Keratinocyte (primary cell): Measurements from ENCODE around the gene ADGRV1. TPM values are rescaled to one million over a fixed set of nuclear protein-coding genes. Genes with fewer than 3 reads are reported as not detected.

Experiments
- DNase-seq: peaks from one replicate; pipeline ENCODE4 v3.0.0-alpha.2; 2011; ENCODE audit warnings: low read depth, missing footprints, low spot score
- FAIRE-seq: peaks from 2 replicates; lab custom pipeline; 2011; peaks lifted over from hg19 to GRCh38; lab: Jason Lieb, UNC
- H2AFZ ChIP-seq: 2 replicates; pipeline ENCODE4 v1.6.0; 2012; ENCODE audit warnings: low read length, control low read depth, inconsistent platforms; ENCODE audit not compliant: control insufficient read depth
- H3K27ac ChIP-seq: 2 replicates; pipeline ENCODE4 v1.5.1; 2011; ENCODE audit warnings: low read length; ENCODE audit not compliant: control insufficient read depth, insufficient read depth
- H3K27me3 ChIP-seq: 3 replicates; pipeline ENCODE4 v1.6.0; 2011; ENCODE audit warnings: low read length; ENCODE audit not compliant: control insufficient read depth, insufficient read depth; ENCODE audit errors: extremely low read depth
- H3K36me3 ChIP-seq, 2 experiments: 2 replicates in 1 of 2; 3 replicates in 1 of 2; pipeline ENCODE4 v1.5.1; 2011; ENCODE audit warnings: low read length in 2 of 2, mild to moderate bottlenecking in 1 of 2; ENCODE audit not compliant: control insufficient read depth in 2 of 2, insufficient read depth in 2 of 2; ENCODE audit errors: extremely low read depth in 1 of 2
- H3K4me1 ChIP-seq: 3 replicates; pipeline ENCODE4 v1.5.1; 2011; ENCODE audit warnings: low read length; ENCODE audit not compliant: control insufficient read depth, insufficient read depth; ENCODE audit errors: extremely low read depth
- H3K4me2 ChIP-seq: 3 replicates; pipeline ENCODE4 v1.6.0; 2011; ENCODE audit warnings: low read depth, low read length; ENCODE audit not compliant: control insufficient read depth, insufficient read depth; ENCODE audit errors: extremely low read depth
- H3K4me3 ChIP-seq, 3 experiments: fragments of 200-600 bp in 1 of 3; sonication (generic) in 1 of 3; 2 replicates in 2 of 3; 3 replicates in 1 of 3; pipeline ENCODE4 v1.5.1; 2011 to 2016; ENCODE audit warnings: low read length in 3 of 3, mild to moderate bottlenecking in 3 of 3, control low read depth in 2 of 3, inconsistent platforms in 1 of 3, low read depth in 1 of 3, mixed read lengths in 1 of 3, mixed run types in 1 of 3, moderate library complexity in 1 of 3; ENCODE audit not compliant: control insufficient read depth in 2 of 3, insufficient read depth in 2 of 3; ENCODE audit errors: extremely low read depth in 1 of 3
- H3K79me2 ChIP-seq: 2 replicates; pipeline ENCODE4 v1.6.0; 2012; ENCODE audit warnings: low read length; ENCODE audit not compliant: control insufficient read depth, insufficient read depth
- H3K9ac ChIP-seq: 3 replicates; pipeline ENCODE4 v1.6.0; 2011; ENCODE audit warnings: low read length; ENCODE audit not compliant: control insufficient read depth, insufficient read depth; ENCODE audit errors: extremely low read depth
- H3K9me1 ChIP-seq: 3 replicates; pipeline ENCODE4 v1.6.0; 2011; ENCODE audit warnings: low read length; ENCODE audit not compliant: control insufficient read depth, insufficient read depth; ENCODE audit errors: extremely low read depth
- H3K9me3 ChIP-seq: 2 replicates; pipeline ENCODE4 v1.5.1; 2012; ENCODE audit warnings: low read depth, low read length; ENCODE audit not compliant: control insufficient read depth
- H4K20me1 ChIP-seq: 3 replicates; pipeline ENCODE4 v1.6.0; 2011; ENCODE audit warnings: low read length; ENCODE audit not compliant: control insufficient read depth, insufficient read depth; ENCODE audit errors: extremely low read depth
- EZH2 ChIP-seq: IDR thresholded peaks from one replicate; pipeline ENCODE4 v1.6.1; 2012; ENCODE audit warnings: inconsistent platforms, mild to moderate bottlenecking, low read length, moderate library complexity
- dilution Hi-C: fragments of 300-500 bp; cut with MboI; formaldehyde crosslinking; loops from one replicate; pipeline ENCODE4 v1.7.0; 2020; ENCODE audit warnings: low sequenced_read_pairs; ENCODE audit not compliant: extremely low pct_ligation_motif_present
- polyA plus RNA-seq, 5 experiments: library from polyadenylated mRNA; depleted of rRNA in 3 of 5; stranded (reverse) in 3 of 5; stranded (forward) in 1 of 5; unstranded in 1 of 5; fragments of >200 nt; gene quantifications; 1 replicate in 1 of 5; 2 replicates in 3 of 5; 3 replicates in 1 of 5; pipeline versions ENCODE4 v1.2.1 to v1.2.3, GENCODE V29; 2011 to 2012; ENCODE audit warnings: missing spikeins in 2 of 5, low read depth in 1 of 5, low replicate concordance in 1 of 5
- TF ChIP-seq, protein P1 (sequence below), 3 experiments: IDR thresholded peaks in 1 of 3; conservative IDR thresholded peaks in 1 of 3; optimal IDR thresholded peaks in 1 of 3; 2 replicates in 2 of 3; 3 replicates in 1 of 3; pipeline versions ENCODE3 to v1.5.1; 2011; ENCODE audit warnings: low read length in 3 of 3, mild to moderate bottlenecking in 3 of 3, moderate library complexity in 2 of 3, control low read depth in 1 of 3, inconsistent platforms in 1 of 3; ENCODE audit not compliant: insufficient read depth in 2 of 3; ENCODE audit errors: extremely low read depth in 1 of 3

Gene ADGRV1
- polyA plus RNA-seq, 1 donor (not counting 4 experiments of a cell fraction or from before 2014, with no cell fraction given): 0.05 TPM

DNA sequence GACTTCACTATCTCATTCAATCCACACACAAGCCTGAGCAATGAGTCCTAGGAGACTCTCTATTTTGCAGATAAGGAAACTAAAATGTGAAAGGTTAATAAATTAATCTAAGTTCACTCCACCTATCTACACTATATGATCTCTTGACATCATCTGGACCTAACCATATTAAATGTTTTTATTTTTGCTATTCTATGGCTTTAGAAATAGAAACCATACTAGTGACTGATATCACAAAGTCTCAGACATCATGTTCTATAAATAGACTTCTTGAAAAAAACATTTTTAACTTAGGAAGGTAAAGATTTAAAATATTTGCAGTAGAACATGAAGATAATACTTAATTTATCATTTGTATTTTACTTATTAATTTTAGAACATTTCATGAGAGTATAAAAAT is 9.4 kb upstream of the ADGRV1 start:
- Histone ChIP-seq H3K9me3 (no peaks in the 10 kb centered on the region), H3K36me3 (no peaks in the 10 kb centered on the region), H3K4me3 (no peak overlapping the region), H3K4me2 (no peak overlapping the region), H3K4me1 (no peaks in the 10 kb centered on the region), H4K20me1 (no peaks in the 10 kb centered on the region), H3K27me3 (peaks cover 8% of the 10 kb centered on the region), H3K9me1 (no peaks in the 10 kb centered on the region), H3K79me2 (no peaks in the 10 kb centered on the region), H3K27ac (no peak overlapping the region), H2AFZ (no peak overlapping the region), H3K9ac (no peak overlapping the region)
- dilution Hi-C loops: no loop called here
- TF ChIP-seq, protein P1, sequence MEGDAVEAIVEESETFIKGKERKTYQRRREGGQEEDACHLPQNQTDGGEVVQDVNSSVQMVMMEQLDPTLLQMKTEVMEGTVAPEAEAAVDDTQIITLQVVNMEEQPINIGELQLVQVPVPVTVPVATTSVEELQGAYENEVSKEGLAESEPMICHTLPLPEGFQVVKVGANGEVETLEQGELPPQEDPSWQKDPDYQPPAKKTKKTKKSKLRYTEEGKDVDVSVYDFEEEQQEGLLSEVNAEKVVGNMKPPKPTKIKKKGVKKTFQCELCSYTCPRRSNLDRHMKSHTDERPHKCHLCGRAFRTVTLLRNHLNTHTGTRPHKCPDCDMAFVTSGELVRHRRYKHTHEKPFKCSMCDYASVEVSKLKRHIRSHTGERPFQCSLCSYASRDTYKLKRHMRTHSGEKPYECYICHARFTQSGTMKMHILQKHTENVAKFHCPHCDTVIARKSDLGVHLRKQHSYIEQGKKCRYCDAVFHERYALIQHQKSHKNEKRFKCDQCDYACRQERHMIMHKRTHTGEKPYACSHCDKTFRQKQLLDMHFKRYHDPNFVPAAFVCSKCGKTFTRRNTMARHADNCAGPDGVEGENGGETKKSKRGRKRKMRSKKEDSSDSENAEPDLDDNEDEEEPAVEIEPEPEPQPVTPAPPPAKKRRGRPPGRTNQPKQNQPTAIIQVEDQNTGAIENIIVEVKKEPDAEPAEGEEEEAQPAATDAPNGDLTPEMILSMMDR (optimal IDR thresholded peaks at IDR 0.05 in 1 of 3, IDR thresholded peaks at IDR 0.05 in 1 of 3, conservative IDR thresholded peaks at IDR 0.05 in 1 of 3; ENCODE audit: extremely low read depth in 1 of 3, insufficient read depth in 2 of 3, low read length in 3 of 3): no peak
- no peak for TF ChIP-seq EZH2
- FAIRE-seq (no peak), DNase-seq (no peak)

DNA sequence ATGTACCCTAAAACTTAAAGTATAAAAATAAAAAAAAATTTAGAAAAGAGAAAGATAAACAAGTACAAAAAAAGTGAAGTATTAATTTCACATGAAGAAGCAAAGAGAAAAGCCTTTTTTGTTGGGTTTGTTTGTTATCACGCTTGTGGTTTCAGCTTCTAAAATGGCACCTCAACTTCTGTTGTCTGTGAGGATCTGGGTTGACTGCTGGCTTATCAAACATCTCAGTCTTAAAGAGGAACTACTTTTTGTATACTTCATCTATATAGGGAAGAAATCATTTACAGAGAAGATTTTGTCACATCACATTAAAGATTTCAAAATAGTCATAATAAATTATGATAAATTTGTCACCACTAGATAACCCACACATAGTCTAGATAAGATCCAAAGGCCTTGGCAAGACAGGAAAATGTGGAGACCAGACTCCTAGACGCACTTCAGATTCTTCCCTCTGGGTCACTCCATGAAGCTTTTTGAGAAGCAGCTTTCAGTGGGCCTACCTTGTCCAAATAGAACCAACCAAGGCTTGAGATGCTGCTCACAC is 8.8 kb upstream of the ADGRV1 start:
- Histone ChIP-seq H3K79me2 (no peaks in the 10 kb centered on the region), H3K27me3 (peaks cover 5% of the 10 kb centered on the region), H3K4me3 (no peak overlapping the region), H3K9me1 (no peaks in the 10 kb centered on the region), H3K36me3 (no peaks in the 10 kb centered on the region), H3K4me1 (no peaks in the 10 kb centered on the region), H3K9me3 (no peaks in the 10 kb centered on the region), H2AFZ (no peak overlapping the region), H3K27ac (no peak overlapping the region), H4K20me1 (no peaks in the 10 kb centered on the region), H3K9ac (no peak overlapping the region), H3K4me2 (no peak overlapping the region)
- no peak for TF ChIP-seq EZH2
- no peak for DNase-seq
- no peak for FAIRE-seq
- dilution Hi-C loops: no loop called here

DNA sequence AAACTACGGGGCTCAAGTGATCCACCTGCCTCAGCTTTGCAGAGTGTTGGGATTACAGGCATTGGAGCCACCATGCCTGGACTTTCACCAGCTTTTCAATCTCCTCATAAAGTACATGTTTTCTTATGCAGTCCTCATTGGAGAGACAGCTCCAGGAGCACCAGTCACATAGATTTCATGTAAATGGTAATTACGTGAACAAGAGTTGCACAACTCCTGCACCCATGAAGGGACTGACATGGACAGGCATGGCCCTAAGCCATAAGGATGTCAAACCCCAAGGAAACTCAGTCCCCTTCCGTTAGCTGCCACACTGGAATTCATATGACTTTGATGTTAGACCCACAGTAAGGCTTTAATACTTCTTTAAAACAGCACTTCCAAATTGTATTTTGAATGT is 7.6 kb upstream of the ADGRV1 start:
- no peaks in the 10 kb centered on the region for H3K9me3 ChIP-seq
- H4K20me1 ChIP-seq: no peaks in the 10 kb centered on the region
- TF ChIP-seq, protein P1 (optimal IDR thresholded peaks at IDR 0.05 in 1 of 3, IDR thresholded peaks at IDR 0.05 in 1 of 3, conservative IDR thresholded peaks at IDR 0.05 in 1 of 3; ENCODE audit: extremely low read depth in 1 of 3, insufficient read depth in 2 of 3, low read length in 3 of 3): no peak
- TF ChIP-seq EZH2: no peak
- dilution Hi-C loops: no loop called here
- no peak for FAIRE-seq
- H3K27me3 ChIP-seq: peaks cover 7% of the 10 kb centered on the region
- no peaks in the 10 kb centered on the region for H3K4me1 ChIP-seq
- no peak overlapping the region for H2AFZ ChIP-seq
- no peak overlapping the region for H3K9ac ChIP-seq
- no peaks in the 10 kb centered on the region for H3K9me1 ChIP-seq
- no peak overlapping the region for H3K4me3 ChIP-seq
- no peak overlapping the region for H3K27ac ChIP-seq
- H3K36me3 ChIP-seq: no peaks in the 10 kb centered on the region
- no peak overlapping the region for H3K4me2 ChIP-seq
- no peak for DNase-seq
- no peaks in the 10 kb centered on the region for H3K79me2 ChIP-seq
